Endothelial cell of umbilical vein (primary cell): ENCODE measurements around the gene SHISA6. TPM values are rescaled to one million over a fixed set of nuclear protein-coding genes. Genes with fewer than 3 reads are reported as not detected.

Source experiments
- BruUV-seq: library from RNA; stranded (reverse); fragments of 400-500 nt; replicated peaks from 2 replicates; lab custom pipeline; 2021; lab: Mats Ljungman, UMichigan
- CTCF ChIA-PET: fragments of 300-600, 350-600 bp; sonication (Branson Sonifier 250); formaldehyde crosslinking; loops from one replicate; lab custom pipeline; 2021; ENCODE audit warnings: antibody characterized with exemption, inconsistent platforms; lab: Charles Lee
- POLR2A ChIA-PET: fragments of 300-600, 350-600 bp; sonication (Branson Sonifier 250); formaldehyde crosslinking; loops from one replicate; lab custom pipeline; 2021; ENCODE audit warnings: antibody characterized with exemption, inconsistent platforms; lab: Charles Lee
- DNase-seq: peaks from one replicate; pipeline ENCODE4 v3.0.0-alpha.2; 2011; ENCODE audit warnings: low read depth, low spot score
- FAIRE-seq: peaks from 2 replicates; lab custom pipeline; 2011; peaks lifted over from hg19 to GRCh38; lab: Jason Lieb, UNC
- H2AFZ ChIP-seq: 2 replicates; pipeline ENCODE4 v1.6.0; 2012; ENCODE audit warnings: low read depth, low read length, control low read depth, inconsistent platforms
- H3K27ac ChIP-seq: 2 replicates; pipeline ENCODE4 v1.5.1; 2011; ENCODE audit warnings: low read depth, mild to moderate bottlenecking, control low read depth, low read length, moderate library complexity; ENCODE audit not compliant: insufficient read depth
- H3K27me3 ChIP-seq, 2 experiments: 2 replicates each; pipeline versions ENCODE4 v1.6.0 to v1.6.1; 2011; ENCODE audit warnings: low read length in 2 of 2, mixed read lengths in 1 of 2; ENCODE audit not compliant: control insufficient read depth in 2 of 2, insufficient read depth in 2 of 2
- H3K36me3 ChIP-seq, 2 experiments: 2 replicates in 1 of 2; 3 replicates in 1 of 2; pipeline ENCODE4 v1.5.1; 2011; ENCODE audit warnings: low read length in 2 of 2, mild to moderate bottlenecking in 1 of 2, moderate library complexity in 1 of 2; ENCODE audit not compliant: control insufficient read depth in 2 of 2, insufficient read depth in 2 of 2; ENCODE audit errors: extremely low read depth in 1 of 2
- H3K4me1 ChIP-seq: 3 replicates; pipeline ENCODE4 v1.5.1; 2011; ENCODE audit warnings: mild to moderate bottlenecking, low read length; ENCODE audit not compliant: control insufficient read depth, insufficient read depth; ENCODE audit errors: extremely low read depth
- H3K4me2 ChIP-seq: 2 replicates; pipeline ENCODE4 v1.6.1; 2011; ENCODE audit warnings: low read length, control low read depth, mixed read lengths; ENCODE audit not compliant: insufficient read depth
- H3K4me3 ChIP-seq, 3 experiments: fragments of 200-600 bp in 1 of 3; sonication (generic), shearing (Covaris generic) in 1 of 3; replicated peaks in 1 of 3; 2 replicates each; pipeline ENCODE4 v1.5.1; 2011 to 2016; ENCODE audit warnings: control low read depth in 3 of 3, low read length in 3 of 3, mild to moderate bottlenecking in 2 of 3, inconsistent platforms in 1 of 3, low read depth in 1 of 3, moderate library complexity in 1 of 3; ENCODE audit not compliant: insufficient read depth in 1 of 3
- H3K79me2 ChIP-seq: 2 replicates; pipeline ENCODE4 v1.6.0; 2012; ENCODE audit warnings: low read length, inconsistent platforms; ENCODE audit not compliant: control insufficient read depth, insufficient read depth
- H3K9ac ChIP-seq: replicated peaks from 2 replicates; pipeline ENCODE3; 2011; ENCODE audit warnings: low read length, control low read depth; ENCODE audit not compliant: insufficient read depth; ENCODE audit errors: extremely low read depth
- H3K9me1 ChIP-seq: replicated peaks from 3 replicates; pipeline ENCODE4 v1.6.0; 2011; ENCODE audit warnings: mild to moderate bottlenecking, low read length; ENCODE audit not compliant: control insufficient read depth, insufficient read depth; ENCODE audit errors: extremely low read depth
- H3K9me3 ChIP-seq: replicated peaks from 2 replicates; pipeline ENCODE4 v1.5.1; 2012; ENCODE audit warnings: low read length, inconsistent platforms; ENCODE audit not compliant: control insufficient read depth, insufficient read depth
- H4K20me1 ChIP-seq: replicated peaks from 2 replicates; pipeline ENCODE3; 2011; ENCODE audit warnings: mild to moderate bottlenecking, low read length; ENCODE audit not compliant: control insufficient read depth, insufficient read depth; ENCODE audit errors: extremely low read depth
- CTCF ChIP-seq, 2 donors: IDR thresholded peaks; 1 replicate in 1 of 2; 2 replicates in 1 of 2; pipeline ENCODE4 v1.5.1; 2011; ENCODE audit warnings: low read length in 2 of 2, mild to moderate bottlenecking in 2 of 2, moderate library complexity in 2 of 2, control low read depth in 1 of 2, inconsistent platforms in 1 of 2, low read depth in 1 of 2; ENCODE audit not compliant: insufficient read depth in 1 of 2; ENCODE audit errors: extremely low read depth in 1 of 2
- EZH2 ChIP-seq: IDR thresholded peaks from 2 replicates; pipeline ENCODE4 v1.6.1; 2012; ENCODE audit warnings: borderline replicate concordance, low read depth, mild to moderate bottlenecking, moderate library complexity, low read length, inconsistent platforms; ENCODE audit not compliant: severe bottlenecking
- FOS ChIP-seq: IDR thresholded peaks from 2 replicates; pipeline ENCODE4 v1.6.1; 2011; ENCODE audit warnings: mild to moderate bottlenecking, low read length, moderate library complexity, borderline replicate concordance; ENCODE audit not compliant: insufficient read depth
- GATA2 ChIP-seq: IDR thresholded peaks from 2 replicates; pipeline ENCODE4 v1.7.0; 2011; ENCODE audit warnings: low read depth, mild to moderate bottlenecking, moderate library complexity, mixed read lengths, low read length; ENCODE audit not compliant: insufficient read length, insufficient read depth
- JUN ChIP-seq: IDR thresholded peaks from 2 replicates; pipeline ENCODE4 v1.6.1; 2011; ENCODE audit warnings: borderline replicate concordance, low read depth; ENCODE audit not compliant: insufficient read length, insufficient read depth
- MAX ChIP-seq: IDR thresholded peaks from 2 replicates; pipeline ENCODE4 v1.6.1; 2011; ENCODE audit not compliant: insufficient read depth, insufficient read length
- MYC ChIP-seq: IDR thresholded peaks from one replicate; pipeline ENCODE4 v1.6.1; 2011; ENCODE audit warnings: mild to moderate bottlenecking, low read depth, low read length
- POLR2A ChIP-seq: IDR thresholded peaks from 2 replicates; pipeline ENCODE4 v1.6.1; 2012; ENCODE audit warnings: low read depth, mild to moderate bottlenecking, control low read depth, low read length
- POLR2AphosphoS5 ChIP-seq: IDR thresholded peaks from 2 replicates; pipeline ENCODE4 v1.6.1; 2012; ENCODE audit warnings: low read depth, mild to moderate bottlenecking, control low read depth, low read length, moderate library complexity; ENCODE audit not compliant: insufficient read depth
- dilution Hi-C: fragments of 300-500 bp; cut with MboI; formaldehyde crosslinking; loops from one replicate; pipeline ENCODE4 v1.15.0; 2019; ENCODE audit warnings: low sequenced_read_pairs; ENCODE audit not compliant: extremely low pct_ligation_motif_present
- intact Hi-C: fragments of 100-400 bp; cut with micrococcal nuclease; formaldehyde crosslinking; loops from one replicate; pipeline ENCODE4 v1.10.0; 2022
- polyA plus RNA-seq, 4 experiments: library from polyadenylated mRNA; depleted of rRNA in 3 of 4; stranded (reverse) in 3 of 4; unstranded in 1 of 4; fragments of >200 nt; gene quantifications; 2 replicates each; pipeline versions ENCODE4 v1.2.1 to v1.2.3, GENCODE V29; 2011 to 2012; ENCODE audit warnings: missing spikeins in 1 of 4
- total RNA-seq: library from RNA; stranded (reverse); gene quantifications from 2 replicates; pipeline ENCODE4 v1.2.3, GENCODE V29; 2021

SHISA6 gene
- total and polyA plus RNA-seq, 2 donors (not counting 3 experiments of a cell fraction or from before 2014, with no cell fraction given): not detected

GRCh38 chr17:11412654-11413053 is 171.6 kb downstream of the SHISA6 start:
- DNase-seq (no peak), FAIRE-seq (no peak)
- intact Hi-C loops (no loop called here), dilution Hi-C loops (no loop called here)
- ChIA-PET CTCF (no interaction called here), POLR2A (no interaction called here)
- H3K79me2 ChIP-seq: no peaks in the 10 kb centered on the region
- no peak overlapping the region for H3K4me2 ChIP-seq
- TF ChIP-seq POLR2A: no peak
- TF ChIP-seq POLR2AphosphoS5: no peak
- TF ChIP-seq EZH2: no peak
- TF ChIP-seq CTCF (IDR thresholded peaks at IDR 0.05; ENCODE audit: extremely low read depth in 1 of 2, insufficient read depth in 1 of 2, low read depth in 1 of 2, low read length in 2 of 2): no peak
- no peak for TF ChIP-seq FOS
- no peak for TF ChIP-seq JUN
- no peak for TF ChIP-seq MAX
- TF ChIP-seq GATA2: no peak
- no peak for TF ChIP-seq MYC
- no peak overlapping the region for H3K27ac ChIP-seq
- no peaks in the 10 kb centered on the region for H4K20me1 ChIP-seq
- no peak overlapping the region for H2AFZ ChIP-seq
- H3K36me3 ChIP-seq: no peaks in the 10 kb centered on the region
- no peaks in the 10 kb centered on the region for H3K27me3 ChIP-seq
- H3K9me3 ChIP-seq: peaks cover 8% of the 10 kb centered on the region
- BruUV-seq: no TSS peak
- no peak overlapping the region for H3K9ac ChIP-seq
- no peaks in the 10 kb centered on the region for H3K4me1 ChIP-seq
- no peak overlapping the region for H3K4me3 ChIP-seq
- no peaks in the 10 kb centered on the region for H3K9me1 ChIP-seq
